GM18873 (cell line): ENCODE measurements around the gene CD46.
"Not testable (repeated sequence)": the region's sequence is repeated elsewhere in the genome, so short reads cannot be mapped to it uniquely, and the experiment has no call there.

ENCODE experiments used
- ATAC-seq: cut with Tn5 transposase; IDR thresholded peaks from one replicate; pipeline ENCODE4 v1.9.1; 2021; ENCODE audit warnings: mild to moderate bottlenecking, moderate library complexity, moderate number of reproducible peaks; ENCODE audit not compliant: unreplicated experiment, low FRiP score

CD46 gene

GRCh38 chr1:207751790-207752455 lies at the start of gene CD46:
Gene CD46, plus strand, starts transcription at chr1:207752054. Its CDS starts 159 bp downstream, at chr1:207752213.
- ATAC-seq, result peak; percentile 85

GRCh38 chr1:207702317-207702716 lies 49.5 kb upstream of the CD46 start:
- ATAC-seq, result no peak

GRCh38 chr1:207703712-207704111 lies 48.1 kb upstream of the CD46 start:
- no peak for ATAC-seq

GRCh38 chr1:207708004-207708403 lies 43.9 kb upstream of the CD46 start:
- not testable (repeated sequence) for ATAC-seq

- ATAC-seq, result no peak
Observed at GRCh38 chr1:207711285-207711684, 40.6 kb upstream of the CD46 start.

GRCh38 chr1:207712701-207713100 lies 39.2 kb upstream of the CD46 start:
- not testable (repeated sequence) for ATAC-seq

- ATAC-seq, result no peak
Observed at GRCh38 chr1:207713529-207713928, 38.3 kb upstream of the CD46 start.

- no peak for ATAC-seq
Observed at GRCh38 chr1:207719234-207719633, 32.6 kb upstream of the CD46 start.

- ATAC-seq, result not testable (repeated sequence)
Observed at GRCh38 chr1:207728200-207728858, 23.5 kb upstream of the CD46 start.

GRCh38 chr1:207737503-207738157 lies 14.2 kb upstream of the CD46 start:
- not testable (repeated sequence) for ATAC-seq

GRCh38 chr1:207738158-207738659 lies 13.6 kb upstream of the CD46 start:
- not testable (repeated sequence) for ATAC-seq

GRCh38 chr1:207740207-207740606 lies 11.6 kb upstream of the CD46 start:
- ATAC-seq, result no peak

- ATAC-seq, result no peak
Observed at GRCh38 chr1:207742850-207743555, 8.9 kb upstream of the CD46 start.

GRCh38 chr1:207744000-207744534 lies 7.8 kb upstream of the CD46 start:
- no peak for ATAC-seq

GRCh38 chr1:207745285-207745684 lies 6.6 kb upstream of the CD46 start:
- ATAC-seq, result no peak

- no peak for ATAC-seq
Observed at GRCh38 chr1:207745839-207746767, 5.8 kb upstream of the CD46 start.

GRCh38 chr1:207747627-207748492 lies 4.0 kb upstream of the CD46 start:
- no peak for ATAC-seq

- ATAC-seq, result no peak
Observed at GRCh38 chr1:207748737-207749528, 2.9 kb upstream of the CD46 start.
